Measurements from ENCODE around the gene ANKS1A.

DNA sequence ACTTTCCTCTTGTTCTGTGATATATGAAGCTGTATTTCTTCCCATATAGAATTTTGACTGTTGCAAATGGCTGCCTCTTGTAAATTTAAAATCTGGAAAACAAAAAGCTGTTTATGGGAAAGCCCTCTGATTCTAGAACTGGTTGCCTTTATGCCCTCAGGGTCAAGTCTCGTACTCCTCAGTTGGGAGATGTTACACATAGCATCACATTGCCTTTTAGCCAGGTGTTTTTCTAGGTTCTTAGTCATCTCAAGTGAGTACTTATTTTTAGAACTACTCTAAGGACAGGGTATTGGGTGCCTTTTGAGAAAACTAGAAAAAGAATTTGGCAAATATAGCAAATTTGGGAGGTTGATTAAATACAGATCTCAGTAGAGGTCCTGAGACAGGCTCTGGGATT, 58.5 kb downstream of the ANKS1A start:
- TF ChIP-seq, protein P1, sequence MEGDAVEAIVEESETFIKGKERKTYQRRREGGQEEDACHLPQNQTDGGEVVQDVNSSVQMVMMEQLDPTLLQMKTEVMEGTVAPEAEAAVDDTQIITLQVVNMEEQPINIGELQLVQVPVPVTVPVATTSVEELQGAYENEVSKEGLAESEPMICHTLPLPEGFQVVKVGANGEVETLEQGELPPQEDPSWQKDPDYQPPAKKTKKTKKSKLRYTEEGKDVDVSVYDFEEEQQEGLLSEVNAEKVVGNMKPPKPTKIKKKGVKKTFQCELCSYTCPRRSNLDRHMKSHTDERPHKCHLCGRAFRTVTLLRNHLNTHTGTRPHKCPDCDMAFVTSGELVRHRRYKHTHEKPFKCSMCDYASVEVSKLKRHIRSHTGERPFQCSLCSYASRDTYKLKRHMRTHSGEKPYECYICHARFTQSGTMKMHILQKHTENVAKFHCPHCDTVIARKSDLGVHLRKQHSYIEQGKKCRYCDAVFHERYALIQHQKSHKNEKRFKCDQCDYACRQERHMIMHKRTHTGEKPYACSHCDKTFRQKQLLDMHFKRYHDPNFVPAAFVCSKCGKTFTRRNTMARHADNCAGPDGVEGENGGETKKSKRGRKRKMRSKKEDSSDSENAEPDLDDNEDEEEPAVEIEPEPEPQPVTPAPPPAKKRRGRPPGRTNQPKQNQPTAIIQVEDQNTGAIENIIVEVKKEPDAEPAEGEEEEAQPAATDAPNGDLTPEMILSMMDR (conservative IDR thresholded peaks at IDR 0.05; ENCODE audit: low read depth, low read length): no peak
- TF ChIP-seq EZH2 (IDR thresholded peaks at IDR 0.05; ENCODE audit: borderline replicate concordance, low read depth, low read length, poor library complexity, severe bottlenecking): no peak
